NCI-H1105 (cell line): ENCODE measurements around the gene CPLANE2.
"Not testable (repeated sequence)": the region's sequence is repeated elsewhere in the genome, so short reads cannot be mapped to it uniquely, and the experiment has no call there.

Experiments used
- DNase-seq: peaks from one replicate; lab custom pipeline; 2025; lab: John Stamatoyannopoulos, UW

The CPLANE2 gene, protein sequence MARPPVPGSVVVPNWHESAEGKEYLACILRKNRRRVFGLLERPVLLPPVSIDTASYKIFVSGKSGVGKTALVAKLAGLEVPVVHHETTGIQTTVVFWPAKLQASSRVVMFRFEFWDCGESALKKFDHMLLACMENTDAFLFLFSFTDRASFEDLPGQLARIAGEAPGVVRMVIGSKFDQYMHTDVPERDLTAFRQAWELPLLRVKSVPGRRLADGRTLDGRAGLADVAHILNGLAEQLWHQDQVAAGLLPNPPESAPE

DNA sequence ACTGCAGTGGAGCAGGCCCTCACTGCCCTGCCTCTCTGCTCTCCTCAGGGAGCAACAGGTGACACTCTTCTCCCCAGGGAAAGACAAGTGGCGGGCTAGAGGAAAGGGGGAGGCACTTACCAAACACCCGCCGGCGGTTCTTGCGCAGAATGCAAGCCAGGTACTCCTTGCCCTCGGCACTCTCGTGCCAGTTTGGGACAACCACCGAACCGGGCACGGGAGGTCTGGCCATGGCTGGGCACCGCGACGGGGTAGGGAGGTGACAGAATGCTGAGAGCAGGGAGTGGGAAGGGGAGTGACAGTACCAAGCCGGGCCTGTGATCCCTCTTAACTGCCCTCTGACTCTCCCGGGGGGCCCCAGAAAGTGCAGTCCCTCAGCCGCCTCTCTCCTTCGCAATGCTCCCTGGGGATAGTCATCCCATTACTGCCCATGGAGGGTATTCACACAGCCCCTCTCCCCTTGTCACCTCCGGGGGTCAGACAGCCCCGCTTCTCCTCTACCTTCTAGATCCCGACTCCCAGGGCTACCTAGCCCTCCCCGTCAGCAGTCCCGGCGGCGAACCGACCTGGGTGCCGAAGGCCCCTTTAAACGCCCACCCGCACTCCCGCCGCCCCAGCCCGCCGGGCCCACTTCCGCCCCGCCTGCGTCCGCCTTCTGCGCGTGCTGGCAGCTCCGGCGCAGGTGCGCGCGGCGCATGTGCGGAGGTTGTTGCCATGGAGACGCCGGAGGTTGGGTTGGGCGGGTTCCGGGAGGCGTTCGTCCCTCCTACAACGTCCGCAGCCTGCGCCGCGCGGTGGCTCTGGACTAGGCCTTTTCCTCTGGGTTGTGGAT lies at the start of gene CPLANE2:
Gene CPLANE2, minus strand, starts transcription at position 673 of the 832 bp plus-strand sequence. Its CDS starts 441 bp downstream, at position 232.
- peak; percentile 97 for DNase-seq

DNA sequence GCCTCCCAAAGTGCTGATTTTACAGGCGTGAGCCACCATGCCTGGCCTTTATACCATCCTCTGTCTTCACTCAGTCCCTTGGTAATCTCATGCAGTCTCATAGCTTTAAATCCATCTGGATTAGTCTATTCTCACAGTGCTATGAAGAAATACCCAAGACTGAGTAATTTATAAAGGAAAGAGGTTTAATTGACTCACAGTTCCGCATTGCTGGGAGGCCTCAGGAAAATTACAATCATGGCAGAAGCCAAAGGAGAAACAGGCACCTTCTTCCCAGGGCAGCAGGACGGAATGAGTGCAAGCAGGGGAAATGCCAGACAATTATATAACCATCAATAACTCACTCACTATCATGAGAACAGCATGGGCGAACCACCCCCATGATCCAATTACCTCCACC lies 49.1 kb upstream of the CPLANE2 start:
- DNase-seq, result no peak

DNA sequence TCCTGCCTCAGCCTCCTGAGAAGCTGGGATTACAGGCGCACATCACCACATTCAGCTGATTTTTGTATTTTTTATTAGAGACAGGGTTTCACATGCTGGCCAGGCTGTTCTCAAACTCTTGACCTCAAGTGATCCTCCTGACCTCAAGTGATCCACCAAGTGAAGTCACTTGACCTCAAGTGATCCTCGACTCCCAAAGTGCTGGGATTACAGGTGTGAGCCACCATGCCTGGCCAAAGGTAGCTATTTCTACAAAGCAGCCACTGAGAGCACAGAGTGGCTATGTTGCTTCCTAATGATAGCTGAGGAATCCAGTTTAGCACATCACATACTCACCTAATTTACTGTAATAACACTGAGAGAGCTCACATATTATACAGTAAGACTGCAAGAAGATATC lies 44.8 kb upstream of the CPLANE2 start:
- no peak for DNase-seq

DNA sequence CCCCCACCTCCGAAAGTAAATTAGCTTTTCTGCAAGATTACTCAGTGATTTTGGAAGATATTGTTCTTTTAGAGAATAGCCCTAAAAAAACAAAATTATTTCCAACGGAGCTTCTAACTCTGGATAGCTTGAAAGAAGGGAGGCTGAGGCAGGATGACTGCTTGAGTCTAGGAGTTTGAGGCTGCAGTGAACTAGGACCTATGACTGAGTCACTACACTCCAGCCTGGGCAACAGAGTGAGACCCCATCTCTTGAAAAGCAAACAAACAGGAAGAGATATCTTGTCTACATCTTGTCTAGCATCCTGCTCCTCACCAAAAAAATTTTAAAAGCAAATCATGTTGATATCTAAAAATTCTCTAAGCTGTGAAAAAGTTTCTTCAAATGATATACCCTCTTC lies 42.2 kb upstream of the CPLANE2 start:
- no peak for DNase-seq

DNA sequence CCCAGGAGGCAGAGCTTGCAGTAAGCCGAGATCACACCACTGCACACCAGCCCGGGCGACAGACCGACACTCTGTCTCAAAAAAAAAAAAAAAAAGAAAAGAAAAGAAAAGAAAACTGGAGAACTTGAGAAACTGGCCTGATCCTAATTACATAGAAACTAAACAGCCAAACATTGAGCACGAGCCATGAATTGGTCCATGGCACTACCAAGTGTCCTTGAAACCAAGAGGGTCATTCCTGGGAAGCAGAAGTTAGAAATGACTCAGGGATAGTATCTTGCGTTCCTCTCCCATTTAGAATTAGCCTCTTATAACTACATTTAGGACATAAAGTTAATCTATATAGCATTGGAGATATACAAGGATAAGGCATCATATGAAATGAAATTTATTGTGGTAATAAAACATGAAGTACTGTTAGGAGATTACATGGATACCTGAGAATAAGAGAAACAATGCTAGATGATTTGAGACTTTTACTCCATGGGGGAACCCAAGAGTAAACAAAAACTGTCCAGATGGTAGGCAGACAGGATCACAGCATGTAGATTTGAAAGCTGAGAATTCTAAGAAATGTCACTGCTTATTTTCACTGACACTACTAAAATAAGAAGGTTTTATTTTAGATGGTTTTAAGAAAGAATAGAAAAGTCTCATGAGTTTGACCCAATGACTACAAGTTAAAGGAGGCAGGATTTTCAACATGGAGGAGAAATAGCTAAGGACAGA lies 39.5 kb upstream of the CPLANE2 start:
- no peak for DNase-seq

DNA sequence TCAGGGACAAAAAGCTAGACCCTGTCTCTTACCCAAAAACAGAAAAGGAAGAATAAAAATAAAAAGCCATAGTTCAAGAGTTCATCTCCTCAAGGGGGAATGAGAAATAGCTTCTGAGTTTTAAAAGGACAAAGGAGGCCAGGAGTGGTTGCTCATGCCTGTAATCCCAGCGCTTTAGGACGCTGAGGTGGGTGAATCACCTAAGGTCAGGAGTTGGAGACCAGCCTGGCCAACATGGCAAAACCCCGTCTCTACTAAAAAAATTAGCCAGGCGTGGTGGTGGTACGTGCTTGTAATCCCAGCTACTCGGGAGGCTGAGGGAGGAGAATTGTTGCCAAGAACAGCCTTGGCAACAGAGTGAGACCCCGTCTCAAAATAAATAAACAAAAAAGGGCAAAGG lies 38.6 kb upstream of the CPLANE2 start:
- DNase-seq, result no peak

DNA sequence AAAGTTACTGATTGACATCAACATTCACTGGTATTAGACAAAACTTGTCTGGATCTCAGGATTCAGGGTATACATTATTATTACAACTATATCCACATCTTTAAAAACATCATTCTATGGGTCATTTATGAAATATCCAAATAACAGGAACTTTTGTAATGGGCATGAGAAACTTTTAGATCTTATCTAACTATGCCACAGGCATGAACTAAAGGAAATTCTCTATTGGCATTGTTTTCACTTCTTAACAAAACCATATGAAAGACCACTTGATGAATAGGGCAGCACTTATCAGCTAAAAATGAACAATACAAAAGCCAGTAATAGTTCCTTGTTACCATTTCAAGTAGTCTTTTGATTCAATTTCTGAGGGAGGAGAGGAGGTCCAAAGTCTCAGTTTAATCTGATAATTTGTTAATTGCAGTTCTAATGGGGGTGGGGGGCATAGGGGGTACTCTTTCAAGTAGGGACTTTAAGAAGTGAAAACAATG lies 30.8 kb upstream of the CPLANE2 start:
- no peak for DNase-seq

DNA sequence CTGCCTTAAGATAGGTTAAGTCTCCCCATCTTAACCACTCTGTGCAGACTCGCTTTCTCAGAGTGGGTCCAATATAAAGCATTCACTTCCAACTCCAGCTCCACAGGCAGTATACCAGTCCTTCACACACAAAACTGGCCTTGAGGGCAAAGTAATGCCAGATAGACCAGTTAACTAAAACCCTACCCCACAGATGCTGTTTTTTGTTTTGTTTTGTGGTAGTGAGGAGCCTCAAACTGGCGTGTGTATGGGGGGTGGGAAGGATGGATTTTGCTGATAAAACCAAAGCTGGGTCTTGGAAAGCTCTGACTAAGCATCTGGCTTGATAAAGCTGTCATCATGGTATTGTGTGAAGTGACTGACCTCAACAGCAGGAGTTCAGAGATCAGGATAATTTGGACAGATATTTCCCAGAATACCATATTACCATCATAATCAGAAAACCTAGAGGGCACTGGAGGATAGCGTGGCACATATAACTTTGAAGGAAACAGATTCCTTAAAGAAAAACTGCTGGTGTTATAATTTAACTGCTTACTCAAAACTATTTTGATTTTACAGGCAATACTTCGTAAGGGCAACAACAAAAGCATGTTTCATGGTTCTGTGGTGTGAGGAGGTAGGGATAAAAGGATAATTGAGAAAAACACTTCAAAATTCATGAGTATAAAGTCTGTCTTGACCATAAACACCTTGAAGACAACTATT lies 29.6 kb upstream of the CPLANE2 start:
- DNase-seq, result no peak

DNA sequence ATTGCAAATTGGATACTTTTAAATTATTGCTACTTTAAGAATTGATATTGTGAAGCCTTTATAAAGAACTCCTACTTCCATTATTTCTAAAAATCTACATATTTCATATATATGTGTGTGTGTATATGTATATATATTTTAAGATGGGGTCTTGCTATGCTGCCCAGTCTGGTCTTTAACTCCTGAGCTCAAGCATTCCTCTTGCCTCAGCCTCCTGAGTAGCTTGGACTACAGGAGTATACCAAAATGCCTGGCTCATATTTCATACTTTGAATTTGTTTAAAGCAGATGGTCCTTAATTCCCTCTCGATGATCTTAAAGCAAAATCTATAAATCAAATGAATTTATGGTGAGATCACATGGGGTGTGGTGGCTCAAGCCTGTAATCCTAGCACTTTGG lies 25.1 kb upstream of the CPLANE2 start:
- no peak for DNase-seq

DNA sequence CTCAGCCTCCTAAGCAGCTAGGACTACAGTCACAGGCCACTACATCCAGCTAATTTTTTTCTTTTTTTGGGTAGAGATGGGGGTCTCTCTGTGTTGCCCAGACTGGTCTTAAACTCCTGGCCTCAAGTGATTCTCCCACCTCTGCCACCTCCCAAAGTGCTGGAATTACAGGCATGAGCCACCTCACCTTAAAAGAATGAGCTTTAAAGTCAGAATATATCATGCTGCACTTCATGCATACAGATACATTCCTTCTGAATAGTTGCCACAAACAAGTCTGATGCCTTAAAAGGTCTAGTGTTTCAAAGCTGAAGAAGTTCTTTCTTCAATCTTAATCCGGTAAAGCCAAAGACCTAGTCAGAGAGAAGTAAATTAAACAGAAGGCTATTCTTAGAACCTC lies 23.8 kb upstream of the CPLANE2 start:
- DNase-seq, result no peak

DNA sequence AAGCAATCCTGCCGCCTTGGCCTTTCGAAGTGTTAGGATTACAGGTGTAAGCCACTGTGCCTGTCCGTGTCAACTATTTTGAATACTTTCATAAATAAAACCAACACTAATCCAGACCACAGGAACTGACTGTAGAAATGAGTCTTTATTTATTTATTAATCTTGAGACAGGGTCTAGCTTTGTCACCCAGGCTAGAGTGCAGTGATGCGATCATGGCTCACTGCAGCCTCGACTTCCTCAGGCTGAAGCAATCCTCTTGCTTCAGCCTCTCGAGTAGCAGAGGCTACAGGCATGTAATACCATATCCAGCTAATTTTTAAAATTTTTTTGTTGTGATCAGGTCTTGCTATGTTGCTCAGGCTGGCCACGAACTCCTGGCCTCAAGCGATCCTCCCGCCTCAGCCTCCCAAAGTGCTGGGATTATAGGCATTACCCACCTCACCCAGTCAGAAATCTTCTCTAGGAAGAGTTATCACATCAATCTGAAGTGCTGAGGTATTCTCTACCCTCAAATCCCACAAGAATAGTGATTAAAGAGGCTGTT lies 21.7 kb upstream of the CPLANE2 start:
- DNase-seq, result no peak

DNA sequence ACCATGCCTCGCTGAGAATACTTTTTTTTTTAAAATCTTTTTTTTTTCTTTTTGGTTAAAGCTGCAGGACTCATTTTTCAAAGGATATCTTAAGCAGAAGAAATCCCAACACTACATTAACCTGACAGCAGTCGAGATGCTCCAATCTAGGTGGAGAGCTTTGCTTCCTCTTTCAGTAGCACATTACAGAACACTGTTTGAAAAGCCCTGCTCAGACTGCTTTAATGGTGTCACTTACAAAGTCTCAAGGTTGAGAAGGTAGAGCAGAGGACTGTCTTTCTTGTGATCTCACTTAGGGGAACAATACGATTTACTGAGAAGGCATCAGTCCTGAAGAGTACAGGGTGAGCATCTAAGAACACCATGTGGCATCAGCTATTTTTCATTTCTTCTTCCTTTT lies 21.0 kb upstream of the CPLANE2 start:
- no peak for DNase-seq

DNA sequence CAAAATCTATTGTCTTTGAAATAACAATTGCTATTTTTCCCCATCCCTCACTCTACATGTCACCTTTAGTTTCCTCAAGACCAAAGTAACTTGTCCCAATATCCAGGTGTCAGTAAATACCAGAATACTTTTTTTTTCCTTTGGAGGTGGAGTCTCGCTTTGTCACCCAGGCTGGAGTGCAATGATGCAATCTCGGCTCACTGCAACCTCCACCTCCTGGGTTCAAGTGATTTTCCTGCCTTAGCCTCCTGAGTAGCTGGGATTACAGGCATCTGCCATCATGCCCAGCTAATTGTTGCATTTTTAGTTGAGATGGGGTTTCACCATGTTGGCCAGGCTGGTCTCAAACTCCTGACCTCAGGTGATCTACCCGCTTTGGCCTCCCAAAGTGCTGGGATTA lies 20.6 kb upstream of the CPLANE2 start:
- not testable (repeated sequence) for DNase-seq

DNA sequence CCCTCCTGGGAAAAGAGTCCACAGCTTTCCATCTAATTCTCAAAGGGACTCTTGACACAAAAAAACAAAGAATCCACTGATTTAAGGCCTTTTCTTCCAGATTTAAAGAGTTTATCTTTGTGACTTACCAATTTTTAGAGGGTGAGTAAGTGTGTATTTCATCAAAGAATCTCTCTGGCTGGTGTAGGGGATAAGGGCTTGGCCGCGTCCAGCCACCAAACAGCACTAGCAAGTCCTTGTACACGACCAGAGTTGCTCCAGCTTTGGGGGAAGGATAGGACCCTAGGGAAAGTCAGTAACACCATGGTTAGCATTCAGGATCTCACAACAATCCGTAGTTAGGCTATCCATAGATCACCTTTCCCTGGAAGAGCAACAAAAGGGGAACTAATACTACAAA lies 19.5 kb upstream of the CPLANE2 start:
- no peak for DNase-seq

DNA sequence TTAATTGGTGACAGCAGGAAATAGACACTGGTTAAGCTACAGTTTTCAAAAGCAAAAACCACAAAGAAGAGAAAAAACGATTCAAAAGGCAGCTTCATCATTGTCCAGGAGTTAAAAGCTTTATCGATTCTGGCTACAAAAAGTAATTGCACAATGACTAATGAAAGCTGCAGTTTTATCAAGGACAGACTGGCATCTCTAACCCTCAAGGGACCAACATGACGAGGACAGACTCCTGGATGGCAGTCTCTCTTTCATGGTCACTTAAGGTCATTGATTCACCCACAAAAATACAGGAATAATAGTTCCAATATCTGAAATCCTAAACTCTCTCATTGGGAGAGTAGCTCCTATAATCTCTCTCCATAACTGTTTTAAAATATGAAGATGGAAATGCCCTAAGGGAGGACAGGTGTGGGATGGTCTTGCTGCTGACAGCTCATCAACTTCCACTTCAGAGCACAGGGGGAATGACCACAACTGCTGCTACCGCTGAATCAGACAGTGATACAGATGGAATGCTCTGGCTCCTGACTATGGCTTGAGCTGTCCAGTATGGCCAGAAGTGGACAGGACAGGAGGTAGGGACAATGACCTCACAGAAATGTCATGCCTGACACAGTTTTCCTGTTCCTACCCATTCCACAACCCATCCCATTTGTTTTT lies 17.4 kb upstream of the CPLANE2 start:
- no peak for DNase-seq

DNA sequence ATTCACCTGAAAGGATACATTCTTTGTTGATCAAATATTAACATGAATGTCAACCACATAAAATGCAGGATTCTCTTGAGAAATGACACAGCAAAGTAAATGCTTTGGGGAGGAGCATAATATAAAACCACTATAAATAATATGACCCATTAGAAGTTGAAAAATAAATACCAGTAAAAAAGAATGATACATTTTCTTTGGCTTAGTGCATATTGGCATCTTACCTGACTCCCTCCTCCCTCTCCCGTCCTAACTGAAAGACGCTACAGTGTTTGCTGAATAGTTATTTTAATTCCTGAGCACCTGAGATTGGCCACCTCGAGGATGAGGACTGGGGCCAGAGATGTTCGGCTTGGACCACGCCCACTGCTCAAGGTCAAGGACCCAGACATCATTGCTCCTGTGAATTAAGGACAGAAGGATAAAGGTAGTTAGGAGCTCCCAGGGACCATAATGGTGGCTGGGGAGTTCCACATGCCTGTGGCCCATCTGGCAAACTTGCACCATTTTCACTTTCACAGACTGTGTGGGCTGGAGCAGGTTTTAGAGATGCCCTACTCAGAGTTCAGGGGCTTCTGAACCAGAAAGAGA lies 16.4 kb upstream of the CPLANE2 start:
- DNase-seq, result no peak

DNA sequence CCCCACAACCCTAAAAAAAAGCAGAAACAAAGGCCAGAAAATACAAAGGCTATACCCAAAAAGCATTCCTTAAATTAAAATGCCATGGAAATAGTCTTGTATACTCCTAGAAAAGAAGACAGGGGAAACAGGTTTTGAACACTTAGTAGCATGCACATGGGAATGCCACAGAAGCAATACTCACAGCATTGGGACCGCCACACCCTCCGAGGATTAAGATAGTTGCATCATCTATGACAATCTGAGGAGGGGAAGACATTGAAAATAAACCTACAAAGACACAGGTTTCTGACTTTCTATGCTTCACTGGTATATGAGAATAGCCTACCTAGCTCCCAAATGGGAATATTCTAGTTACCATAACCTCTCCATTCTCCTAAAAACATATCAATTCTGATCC lies 15.9 kb upstream of the CPLANE2 start:
- no peak for DNase-seq

DNA sequence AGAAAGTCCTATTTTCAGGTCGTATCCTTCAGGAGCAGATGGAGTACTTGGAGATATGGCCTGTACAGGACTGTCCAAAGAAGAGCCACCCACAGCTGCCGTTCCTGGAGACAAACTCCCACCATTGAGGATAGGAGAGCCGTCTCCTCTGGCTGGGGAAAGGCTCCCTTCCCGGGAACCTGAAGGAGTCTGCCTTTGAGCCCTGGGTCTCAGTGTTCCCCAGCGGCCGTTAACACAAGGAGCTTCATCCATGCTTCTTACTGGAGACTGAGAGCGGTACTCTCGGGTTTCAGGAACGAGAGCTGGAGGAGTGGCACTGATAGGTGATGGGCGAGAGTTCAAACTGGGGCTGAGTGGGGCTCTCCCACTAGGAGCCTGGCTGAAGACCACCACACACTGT lies 14.4 kb upstream of the CPLANE2 start:
- DNase-seq, result no peak

DNA sequence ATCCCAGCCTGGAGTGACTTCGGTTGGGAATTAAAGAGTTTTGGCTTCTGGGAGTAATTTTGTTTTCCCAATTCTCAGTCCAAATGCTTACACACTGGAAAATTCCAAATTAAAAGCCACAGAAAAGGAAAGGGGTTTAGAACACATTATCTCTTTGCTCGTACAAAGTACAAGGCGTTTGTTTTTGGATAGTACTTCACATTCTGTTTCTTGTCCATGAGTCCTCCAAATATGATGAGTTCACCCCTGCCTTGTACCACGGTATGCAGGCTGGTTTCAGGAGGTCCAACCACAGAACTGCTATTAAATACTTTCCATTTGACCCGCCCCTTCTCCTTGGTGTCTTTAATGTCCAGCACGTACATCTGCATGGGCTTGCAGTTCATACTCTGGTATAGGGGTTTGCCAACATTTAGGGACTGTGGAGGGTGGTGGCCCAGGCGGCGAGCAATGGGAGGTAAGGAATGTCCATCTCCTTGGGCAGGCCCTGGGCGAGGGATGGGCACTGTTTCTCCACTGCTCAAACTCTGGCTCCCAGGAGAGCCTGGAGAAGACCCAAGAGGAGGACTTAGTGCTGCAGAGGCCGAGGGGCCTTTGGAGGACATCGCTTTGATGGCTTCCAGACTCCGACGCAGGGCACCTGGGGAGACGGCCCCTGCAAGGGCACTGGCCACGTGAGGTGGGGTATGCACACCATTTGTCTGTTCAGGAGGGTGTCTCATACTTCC lies 13.7 kb upstream of the CPLANE2 start:
- no peak for DNase-seq

DNA sequence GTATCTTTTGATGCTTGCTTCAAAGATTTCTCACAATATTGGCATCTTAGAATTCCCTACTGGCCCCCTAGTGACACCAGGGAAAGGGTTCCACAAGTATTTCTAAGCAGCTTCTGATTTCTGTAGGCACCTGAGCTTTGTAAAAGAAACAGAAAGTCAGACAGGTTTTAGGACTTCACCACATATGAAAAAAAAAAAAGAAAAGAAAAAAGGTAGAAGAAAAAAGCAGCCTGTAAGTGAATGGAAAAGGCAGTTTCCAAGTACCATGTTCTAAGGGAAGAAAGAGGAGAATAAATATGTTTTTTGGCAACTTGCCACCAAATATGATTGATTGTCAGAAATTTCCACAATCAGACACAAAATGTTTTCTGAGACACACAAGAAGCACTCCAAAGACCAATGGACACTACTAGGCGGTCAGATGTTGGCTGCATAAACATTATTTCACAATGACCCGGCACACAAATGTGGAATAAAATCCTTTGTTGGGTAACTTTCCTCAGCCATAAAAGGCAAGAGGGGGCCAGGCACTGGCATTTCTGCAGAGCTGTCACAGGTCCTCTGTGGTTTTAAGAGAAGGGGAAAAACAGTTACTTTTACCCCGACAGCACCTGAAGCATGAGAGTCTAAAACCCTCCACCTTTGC lies 12.7 kb upstream of the CPLANE2 start:
- peak; percentile 35 for DNase-seq
